H1 (cell line): ENCODE measurements around the gene F2RL2. TPM values are rescaled to one million over a fixed set of nuclear protein-coding genes. Genes with fewer than 3 reads are reported as not detected.

Source experiments
- CTCF ChIA-PET: fragments of 300-600 bp; sonication (Branson Sonifier 250); formaldehyde crosslinking; loops from one replicate; lab custom pipeline; 2021; ENCODE audit not compliant: partially characterized antibody; lab: Charles Lee
- POLR2A ChIA-PET: fragments of 300-600 bp; sonication (Branson Sonifier 250); formaldehyde crosslinking; loops from one replicate; lab custom pipeline; 2021; ENCODE audit warnings: inconsistent platforms; ENCODE audit not compliant: partially characterized antibody; lab: Charles Lee
- DNase-seq, 2 experiments: peaks; one replicate each; pipeline versions ENCODE4 v3.0.0 to v3.0.0-alpha.2; 2010 to 2022; ENCODE audit warnings: low spot score in 2 of 2, low read depth in 1 of 2, mixed read lengths in 1 of 2
- FAIRE-seq: peaks from 2 replicates; lab custom pipeline; 2011; peaks lifted over from hg19 to GRCh38; lab: Jason Lieb, UNC
- H2AFZ ChIP-seq: 2 replicates; pipeline ENCODE4 v1.8.1; 2012; ENCODE audit warnings: low read length, inconsistent platforms
- H2AK5ac ChIP-seq: 2 replicates; pipeline ENCODE4 v1.6.1; 2013; ENCODE audit warnings: low read depth, low read length
- H2BK120ac ChIP-seq: replicated peaks from 2 replicates; pipeline ENCODE3; 2013; ENCODE audit warnings: low read depth, low read length, inconsistent platforms
- H2BK12ac ChIP-seq: 2 replicates; pipeline ENCODE4 v1.6.1; 2013; ENCODE audit warnings: low read depth, low read length
- H2BK15ac ChIP-seq: 2 replicates; pipeline ENCODE4 v1.6.1; 2013; ENCODE audit warnings: low read length
- H2BK20ac ChIP-seq: 2 replicates; pipeline ENCODE4 v1.6.1; 2013; ENCODE audit warnings: low read length
- H2BK5ac ChIP-seq: 2 replicates; pipeline ENCODE4 v1.6.1; 2013; ENCODE audit warnings: low read depth, low read length
- H3K14ac ChIP-seq: 2 replicates; pipeline ENCODE4 v1.6.1; 2013; ENCODE audit warnings: inconsistent platforms; ENCODE audit not compliant: insufficient read length
- H3K18ac ChIP-seq: 2 replicates; pipeline ENCODE4 v1.6.1; 2013; ENCODE audit warnings: low read length; ENCODE audit errors: extremely low read depth
- H3K23ac ChIP-seq: 2 replicates; pipeline ENCODE4 v1.6.1; 2013; ENCODE audit warnings: inconsistent platforms; ENCODE audit not compliant: insufficient read length
- H3K23me2 ChIP-seq: 2 replicates; pipeline ENCODE4 v1.6.1; 2013; ENCODE audit warnings: low read depth, low read length
- H3K27ac ChIP-seq: 2 replicates; pipeline ENCODE4 v1.6.1; 2011; ENCODE audit warnings: low read depth, low read length, inconsistent platforms
- H3K27me3 ChIP-seq, 4 experiments: replicated peaks in 1 of 4; 1 replicate in 1 of 4; 2 replicates in 3 of 4; pipeline versions ENCODE4 v1.6.1 to v1.8.1; 2011 to 2013; ENCODE audit warnings: low read length in 3 of 4, mild to moderate bottlenecking in 3 of 4, inconsistent platforms in 2 of 4, mixed read lengths in 2 of 4, moderate library complexity in 1 of 4; ENCODE audit not compliant: control insufficient read depth in 3 of 4, insufficient read depth in 3 of 4; ENCODE audit errors: extremely low read depth in 1 of 4
- H3K36me3 ChIP-seq, 4 experiments: 2 replicates each; pipeline versions ENCODE4 v1.6.1 to v1.8.1; 2011 to 2013; ENCODE audit warnings: mild to moderate bottlenecking in 4 of 4, low read length in 3 of 4, moderate library complexity in 2 of 4, control low read depth in 1 of 4, inconsistent platforms in 1 of 4; ENCODE audit not compliant: insufficient read depth in 4 of 4, control insufficient read depth in 2 of 4
- H3K4ac ChIP-seq: replicated peaks from 2 replicates; pipeline ENCODE3; 2013; ENCODE audit warnings: low read length, low read depth, mixed read lengths, inconsistent platforms; ENCODE audit not compliant: insufficient read length
- H3K4me1 ChIP-seq, 4 experiments: replicated peaks in 1 of 4; 1 replicate in 1 of 4; 2 replicates in 3 of 4; pipeline versions ENCODE4 v1.6.1 to v1.8.1; 2011 to 2013; ENCODE audit warnings: low read length in 3 of 4, inconsistent platforms in 2 of 4, mixed read lengths in 1 of 4; ENCODE audit not compliant: insufficient read depth in 4 of 4, control insufficient read depth in 3 of 4
- H3K4me2 ChIP-seq, 2 experiments: 2 replicates each; pipeline versions ENCODE4 v1.6.1 to v1.8.1; 2011 to 2013; ENCODE audit warnings: low read depth in 2 of 2, low read length in 2 of 2, control low read depth in 1 of 2, inconsistent platforms in 1 of 2, mild to moderate bottlenecking in 1 of 2; ENCODE audit not compliant: insufficient read depth in 1 of 2
- H3K4me3 ChIP-seq, 4 experiments: fragments of 200-600, 300-600 bp in 1 of 4; sonication (generic), shearing (Covaris generic), sonication (Bioruptor Twin) in 1 of 4; 2 replicates each; pipeline versions ENCODE4 v1.5.1 to v1.8.1; 2011 to 2016; ENCODE audit warnings: low read length in 4 of 4, low read depth in 3 of 4, control low read depth in 2 of 4, inconsistent platforms in 2 of 4, mild to moderate bottlenecking in 2 of 4, mixed read lengths in 1 of 4, moderate library complexity in 1 of 4; ENCODE audit not compliant: insufficient read depth in 2 of 4; ENCODE audit errors: extremely low read depth in 1 of 4
- H3K56ac ChIP-seq: replicated peaks from 2 replicates; pipeline ENCODE3; 2013; ENCODE audit warnings: low read depth, mild to moderate bottlenecking, mixed read lengths, low read length, inconsistent platforms; ENCODE audit not compliant: insufficient read length
- H3K79me1 ChIP-seq: 2 replicates; pipeline ENCODE4 v1.6.1; 2013; ENCODE audit warnings: low read depth, low read length, control low read depth
- H3K79me2 ChIP-seq, 2 experiments: 2 replicates each; pipeline versions ENCODE4 v1.6.1 to v1.8.1; 2012 to 2013; ENCODE audit warnings: low read length in 2 of 2, mild to moderate bottlenecking in 2 of 2, inconsistent platforms in 1 of 2; ENCODE audit not compliant: insufficient read depth in 2 of 2, control insufficient read depth in 1 of 2
- H3K9ac ChIP-seq, 4 experiments: replicated peaks in 1 of 4; 1 replicate in 1 of 4; 2 replicates in 3 of 4; pipeline versions ENCODE4 v1.6.1 to v1.8.1; 2011 to 2013; ENCODE audit warnings: low read depth in 3 of 4, low read length in 3 of 4, control low read depth in 2 of 4, mild to moderate bottlenecking in 2 of 4, moderate library complexity in 2 of 4, inconsistent platforms in 1 of 4; ENCODE audit errors: extremely low read depth in 1 of 4
- H3K9me3 ChIP-seq, 2 experiments: 2 replicates each; pipeline versions ENCODE4 v1.6.1 to v1.8.1; 2012 to 2013; ENCODE audit warnings: mild to moderate bottlenecking in 2 of 2, moderate library complexity in 2 of 2, control low read depth in 1 of 2, inconsistent platforms in 1 of 2, low read depth in 1 of 2, low read length in 1 of 2, mixed read lengths in 1 of 2; ENCODE audit not compliant: insufficient read depth in 2 of 2
- H4K20me1 ChIP-seq, 2 experiments: replicated peaks in 1 of 2; 2 replicates each; pipeline versions ENCODE3 to v1.8.1; 2011 to 2013; ENCODE audit warnings: inconsistent platforms in 2 of 2, low read length in 2 of 2, mild to moderate bottlenecking in 1 of 2; ENCODE audit not compliant: insufficient read depth in 2 of 2, control insufficient read depth in 1 of 2
- H4K5ac ChIP-seq: 2 replicates; pipeline ENCODE4 v1.6.1; 2013; ENCODE audit warnings: low read length, low read depth, mixed read lengths, inconsistent platforms; ENCODE audit not compliant: insufficient read length
- H4K8ac ChIP-seq: 2 replicates; pipeline ENCODE4 v1.8.0; 2013; ENCODE audit warnings: mild to moderate bottlenecking, moderate library complexity, low read length, inconsistent platforms; ENCODE audit not compliant: insufficient read depth; ENCODE audit errors: extremely low read depth
- H4K91ac ChIP-seq: replicated peaks from 2 replicates; pipeline ENCODE3; 2013; ENCODE audit warnings: low read length, mixed read lengths, inconsistent platforms; ENCODE audit not compliant: insufficient read length
- ATF2 ChIP-seq: IDR thresholded peaks from 2 replicates; pipeline ENCODE4 v1.6.1; 2012; ENCODE audit warnings: low read length, inconsistent platforms
- BACH1 ChIP-seq: IDR thresholded peaks from 2 replicates; pipeline ENCODE4 v1.6.1; 2012; ENCODE audit warnings: low read length, improper control_type of control experiment
- E2F6 ChIP-seq: IDR thresholded peaks from 2 replicates; pipeline ENCODE4 v1.6.1; 2012; ENCODE audit warnings: inconsistent platforms
- EP300 ChIP-seq, 2 experiments: IDR thresholded peaks; 1 replicate in 1 of 2; 2 replicates in 1 of 2; pipeline ENCODE4 v1.6.1; 2011 to 2012; ENCODE audit warnings: low read depth in 2 of 2, low read length in 2 of 2, mild to moderate bottlenecking in 2 of 2, borderline replicate concordance in 1 of 2, inconsistent platforms in 1 of 2, moderate library complexity in 1 of 2
- HDAC2 ChIP-seq, 2 experiments: fragments of 300-600 bp in 1 of 2; sonication (generic) in 1 of 2; IDR thresholded peaks; 2 replicates each; pipeline ENCODE4 v1.6.1; 2011 to 2012; ENCODE audit warnings: low read depth in 2 of 2, low read length in 2 of 2, mild to moderate bottlenecking in 2 of 2, moderate library complexity in 2 of 2, borderline replicate concordance in 1 of 2, inconsistent platforms in 1 of 2
- HDAC6 ChIP-seq: IDR thresholded peaks from one replicate; pipeline ENCODE4 v1.7.1; 2012; ENCODE audit warnings: low read depth, mild to moderate bottlenecking, inconsistent platforms, low read length, moderate library complexity
- MAFK ChIP-seq: IDR thresholded peaks from 2 replicates; pipeline ENCODE4 v1.6.1; 2012; ENCODE audit warnings: low read depth, mild to moderate bottlenecking, improper control_type of control experiment, low read length
- YY1 ChIP-seq: IDR thresholded peaks from 2 replicates; pipeline ENCODE4 v1.6.1; 2011; ENCODE audit warnings: low read depth, mild to moderate bottlenecking, low read length
- WGBS, 2 experiments: shearing (Covaris generic) in 1 of 2; methylation state at CpG; one replicate each; pipeline versions ENCODE4 v1.1.6 to v1.1.7; 2013 to 2015; ENCODE audit warnings: low lambda C conversion rate in 2 of 2, mixed read lengths in 2 of 2, inconsistent platforms in 1 of 2, low coverage in 1 of 2, missing lambda C conversion rate in 1 of 2; ENCODE audit not compliant: insufficient replicate concordance in 2 of 2, insufficient coverage in 1 of 2, insufficient read length in 1 of 2; ENCODE audit errors: extremely low coverage in 1 of 2, missing lambda C conversion rate in 1 of 2; 5-methylcytosine and 5-hydroxymethylcytosine counted together
- long read RNA-seq, 2 experiments: library from RNA in 1 of 2; library from capped mRNA in 1 of 2; stranded (forward); transcript quantifications; one replicate each; pipeline ENCODE4 v2.0.0, GENCODE V29; 2021; ENCODE audit warnings: inconsistent platforms in 1 of 2
- polyA minus RNA-seq, 3 experiments: library from RNA; depleted of rRNA, polyadenylated mRNA; stranded (reverse); fragments of >200 nt; gene quantifications; 1 replicate in 2 of 3; 2 replicates in 1 of 3; pipeline ENCODE4 v1.2.3, GENCODE V29; 2011
- polyA plus RNA-seq, 7 experiments: library from polyadenylated mRNA; depleted of rRNA in 3 of 7; stranded (reverse) in 5 of 7; unstranded in 2 of 7; fragments of >200 nt in 5 of 7; fragments of 200-250 nt in 2 of 7; gene quantifications; 1 replicate in 5 of 7; 2 replicates in 1 of 7; 4 replicates in 1 of 7; pipeline versions ENCODE4 v1.2.1 to v1.2.3, GENCODE V29; 2011 to 2013; ENCODE audit warnings: missing spikeins in 2 of 7, mixed read lengths in 2 of 7
- total RNA-seq: library from RNA; stranded (reverse); fragmentation: NEBNext Ultra II Directional; extraction: Animal tissue kit (Norgen Biotek cat#: 25700); gene quantifications from 2 replicates; pipeline ENCODE4 v1.2.1, GENCODE V29; 2021

F2RL2 gene
- total RNA-seq (0.07 and 0.10 TPM in 2 replicates), polyA plus RNA-seq (2011; rRNA removed) (0.03 and 0.13 TPM in 2 replicates), polyA minus RNA-seq (2011; rRNA and poly(A)+ RNA removed) (0.28 and 0.51 TPM in 2 replicates)
- polyA plus RNA-seq (2011; cell fraction: cytosol; rRNA removed) = 0.05 TPM
- 0.16 TPM for polyA plus RNA-seq (2011; cell fraction: nucleus; rRNA removed)
- polyA plus RNA-seq (2012, experiment 1 of 2) = 0.08 to 0.13 TPM in 2 of 4 replicates, not detected in the others
- polyA plus RNA-seq (2012, experiment 2 of 2) = not detected
- polyA plus RNA-seq (2013, experiment 1 of 2) = 0.06 TPM
- polyA plus RNA-seq (2013, experiment 2 of 2) = 0.11 TPM
- polyA minus RNA-seq (2011; cell fraction: cytosol; rRNA and poly(A)+ RNA removed) = not detected
- polyA minus RNA-seq (2011; cell fraction: nucleus; rRNA and poly(A)+ RNA removed) = not detected
- long read RNA-seq, experiment 1 = 0 reads
- long read RNA-seq, experiment 2 = 0 reads

- Histone ChIP-seq H3K4me3 (no peak within 1 kb of the TSS), H3K4me2 (no peak within 1 kb of the TSS), H3K9ac (no peak within 1 kb of the TSS; a peak in 2 of 7 replicates)
- TF ChIP-seq ATF2 (no peak), MAFK (peak; percentile 43; the same call in 1 of the 2 replicates), YY1 (no peak), E2F6 (no peak), HDAC2 (IDR thresholded peaks at IDR 0.05; ENCODE audit: borderline replicate concordance in 1 of 2, low read depth in 2 of 2, low read length in 2 of 2) (no peak), EP300 (IDR thresholded peaks at IDR 0.05; ENCODE audit: borderline replicate concordance in 1 of 2, low read depth in 2 of 2, low read length in 2 of 2) (no peak), BACH1 (0 out of 2 replicates have a peak, but pooled peaks have one; percentile 16), HDAC6 (no peak)
Observed at GRCh38 chr5:76622973-76623596, at the start of gene F2RL2. F2RL2 (minus strand) TSS chr5:76623403; CDS start chr5:76623230, 173 bp downstream.

More at GRCh38 chr5:76622973-76623596, at the start of gene F2RL2:
- H3K79me1 ChIP-seq = no peaks in the 10 kb centered on the region
- no peak within 1 kb of the TSS for H3K18ac ChIP-seq
- no peak within 1 kb of the TSS for H3K14ac ChIP-seq
- H4K8ac ChIP-seq = no peak within 1 kb of the TSS
- H4K91ac ChIP-seq = no peak within 1 kb of the TSS
- no peak within 1 kb of the TSS for H3K27ac ChIP-seq
- H3K56ac ChIP-seq = no peak within 1 kb of the TSS
- no peak within 1 kb of the TSS for H2AFZ ChIP-seq
- no peaks in the 10 kb centered on the region for H3K23me2 ChIP-seq
- no peak within 1 kb of the TSS for H2BK12ac ChIP-seq
- no peak within 1 kb of the TSS for H2AK5ac ChIP-seq
- H3K79me2 ChIP-seq = no peaks in the 10 kb centered on the region
- peaks cover 0 to 6% (median 4%) of the 10 kb centered on the region in 4 experiments; a peak in 3 of 7 replicates for H3K4me1 ChIP-seq
- no peak within 1 kb of the TSS for H3K4ac ChIP-seq
- no peak for FAIRE-seq
- H3K27me3 ChIP-seq = no peaks in the 10 kb centered on the region
- H2BK15ac ChIP-seq = no peak within 1 kb of the TSS
- H2BK120ac ChIP-seq = no peak within 1 kb of the TSS
- DNase-seq = no peak
- H4K20me1 ChIP-seq = no peaks in the 10 kb centered on the region
- no peak within 1 kb of the TSS for H4K5ac ChIP-seq
- CTCF ChIA-PET = interaction anchor here (0.7 to 1.6 kb wide), 2 partner anchors 18 to 118 kb away, joined by 3 to 4 read pairs; no protein-coding TSS in a partner anchor
- H3K23ac ChIP-seq = no peak within 1 kb of the TSS
- H2BK20ac ChIP-seq = no peak within 1 kb of the TSS
- POLR2A ChIA-PET = no interaction called here
- no peaks in the 10 kb centered on the region for H3K36me3 ChIP-seq
- WGBS, 2 experiments = 64% methylated on average over 7 of the region's 7 CpGs; no CpG with 5 or more reads in 1 of the 2 experiments
- H3K9me3 ChIP-seq = no peaks in the 10 kb centered on the region
- H2BK5ac ChIP-seq = no peak within 1 kb of the TSS
